GM21526 (cell line): Measurements from ENCODE around the gene ROPN1B.
"Not testable (repeated sequence)": the region's sequence is repeated elsewhere in the genome, so short reads cannot be mapped to it uniquely, and the experiment has no call there.

Source experiments
- ATAC-seq: cut with Tn5 transposase; IDR thresholded peaks from one replicate; pipeline ENCODE4 v1.9.1; 2021; ENCODE audit warnings: moderate library complexity; ENCODE audit not compliant: unreplicated experiment, low FRiP score

ROPN1B gene

GRCh38 chr3:125968701-125969592 lies at the start of gene ROPN1B:
Gene ROPN1B, plus strand, starts transcription at chr3:125969178. Its CDS starts 2,877 bp downstream, at chr3:125972055.
- ATAC-seq = not testable (repeated sequence)

DNA sequence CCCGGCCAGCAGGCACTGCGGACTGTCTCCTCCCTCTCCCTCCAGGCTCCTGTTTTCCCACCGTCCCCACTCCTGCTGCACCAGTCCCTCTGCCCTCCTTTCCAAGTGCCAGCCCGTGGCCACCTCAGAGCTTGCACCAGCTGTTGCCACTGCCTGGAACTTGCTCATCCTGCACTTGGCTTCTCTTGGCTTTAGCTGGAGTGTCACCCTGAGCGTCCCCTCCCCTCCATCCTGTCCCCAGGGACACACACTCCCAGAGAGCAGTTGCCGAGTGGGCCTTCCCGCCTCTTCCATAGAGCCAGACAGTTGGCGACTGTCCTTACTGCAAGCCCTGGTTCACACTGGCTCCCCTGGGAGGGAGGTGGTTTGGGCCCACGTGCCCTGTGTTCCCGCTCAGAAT lies 48.8 kb upstream of the ROPN1B start:
- ATAC-seq = not testable (repeated sequence)

DNA sequence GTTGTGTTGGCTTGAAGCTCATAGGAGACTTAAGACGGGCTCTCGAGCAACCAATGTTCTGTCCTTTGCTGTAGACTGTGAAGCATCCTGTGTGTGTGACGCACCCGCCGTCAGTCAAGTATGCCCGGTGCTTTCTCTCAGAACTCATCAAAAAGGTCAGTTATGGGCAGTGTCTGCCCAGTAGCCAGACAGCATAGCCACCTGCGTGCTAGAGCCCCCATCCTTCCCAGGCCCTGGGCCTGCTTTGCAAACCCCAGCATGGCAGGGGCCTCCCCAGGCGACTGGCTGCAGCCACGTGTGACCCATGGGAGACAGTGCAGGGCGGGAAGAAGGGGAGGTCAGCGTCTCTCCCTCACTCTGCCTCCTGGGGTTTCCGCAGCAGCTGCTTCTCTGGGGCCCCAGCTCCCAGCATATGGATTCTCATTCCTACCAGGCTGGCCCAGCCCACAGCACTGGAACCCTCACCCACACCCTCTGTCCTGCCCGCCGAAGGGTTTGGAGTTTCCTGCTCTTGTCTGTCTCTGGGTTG lies 48.2 kb upstream of the ROPN1B start:
- ATAC-seq = not testable (repeated sequence)

- ATAC-seq = not testable (repeated sequence)
These were observed 47.3 kb upstream of the ROPN1B start for GRCh38 chr3:125921712-125922111.

DNA sequence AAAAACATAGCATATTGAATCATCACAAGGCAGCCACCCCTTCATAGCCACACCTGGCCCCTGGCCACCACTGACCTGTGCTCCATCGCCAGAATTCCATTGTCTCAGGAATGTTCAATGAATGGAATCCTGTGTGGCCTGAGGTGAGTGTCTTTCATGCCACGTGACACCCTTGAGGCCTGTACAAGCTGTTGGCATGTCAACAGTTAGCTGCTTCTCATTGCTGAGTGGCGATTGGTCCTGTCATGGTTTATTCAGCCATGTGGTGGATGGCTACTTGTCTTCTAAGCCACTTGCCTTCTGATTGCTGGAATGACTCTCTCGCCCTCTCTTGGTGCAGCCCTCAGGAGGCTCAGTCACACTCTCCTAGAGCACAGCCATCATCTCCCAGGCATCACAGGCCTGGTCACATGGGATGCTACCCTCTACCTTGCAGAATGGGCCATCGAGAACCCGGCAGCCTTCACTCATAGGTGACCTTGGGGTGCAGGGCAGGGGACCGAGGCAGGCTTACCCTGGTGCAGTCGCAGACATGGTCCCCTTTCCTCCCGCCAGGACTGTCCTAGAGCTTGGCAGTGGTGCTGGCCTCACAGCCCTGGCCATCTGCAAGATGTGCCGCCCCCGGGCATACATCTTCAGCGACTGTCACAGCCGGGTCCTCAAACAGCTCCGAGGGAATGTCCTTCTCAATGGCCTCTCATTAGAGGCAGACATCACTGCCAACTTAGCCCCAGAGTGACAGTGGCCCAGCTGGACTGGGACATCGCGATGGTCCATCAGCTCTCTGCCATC lies 45.5 kb upstream of the ROPN1B start:
- not testable (repeated sequence) for ATAC-seq

DNA sequence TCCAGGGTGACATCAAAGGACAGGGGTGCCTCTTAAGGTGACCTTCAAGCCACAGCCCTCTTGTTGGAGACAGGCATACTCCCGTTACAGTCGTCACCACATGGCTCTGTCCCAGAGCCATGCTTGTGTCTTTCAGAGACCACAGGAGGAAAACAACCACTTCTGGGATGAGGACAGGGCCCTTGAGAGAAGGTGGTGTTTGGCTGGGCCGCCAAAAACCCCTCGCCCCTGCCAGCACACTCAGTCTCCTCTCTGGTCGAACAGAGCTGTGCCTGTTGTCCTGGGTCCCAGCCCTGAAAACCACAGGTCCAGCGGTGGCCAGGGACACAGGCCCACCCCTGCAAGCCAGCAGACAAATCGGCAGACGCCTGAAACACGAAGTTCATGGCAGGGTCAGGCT lies 44.7 kb upstream of the ROPN1B start:
- ATAC-seq = not testable (repeated sequence)

- not testable (repeated sequence) for ATAC-seq
These were observed 43.3 kb upstream of the ROPN1B start for GRCh38 chr3:125925727-125926126.

DNA sequence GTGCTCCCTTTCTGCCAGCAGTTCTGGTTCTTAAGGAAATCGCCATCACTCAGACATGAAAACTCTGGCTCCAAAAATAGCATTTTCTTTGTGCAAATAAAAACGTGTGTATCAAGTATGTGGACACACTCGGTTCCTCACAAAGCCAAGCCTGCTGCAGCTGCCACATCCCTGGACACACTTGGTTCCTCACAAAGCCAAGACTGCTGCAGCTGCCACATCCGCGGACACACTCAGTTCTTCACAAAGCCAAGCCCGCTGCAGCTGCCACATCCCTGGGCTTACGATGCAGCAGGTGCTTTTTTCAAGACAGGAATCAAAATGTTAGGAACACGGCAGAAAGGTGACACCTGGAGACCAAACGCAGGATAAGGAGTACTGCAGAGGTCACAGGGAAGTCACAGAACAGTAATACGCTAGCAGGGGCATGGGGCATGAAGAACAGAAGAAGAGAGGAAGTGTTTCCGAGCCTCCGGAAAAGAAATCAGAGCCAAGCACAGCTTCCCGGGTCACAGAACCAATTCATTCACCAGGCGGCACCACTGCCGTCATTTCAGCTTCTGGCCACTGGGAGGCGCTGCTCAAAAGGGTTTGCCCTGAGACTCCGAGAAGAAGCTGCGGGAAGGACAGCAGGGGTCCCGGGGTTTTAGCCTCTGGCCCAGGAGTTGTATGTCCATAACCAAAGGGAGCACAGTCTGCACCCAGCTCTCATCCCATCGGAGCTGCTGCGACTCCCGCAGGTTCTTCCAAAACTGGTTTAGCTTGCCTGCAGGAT lies 40.0 kb upstream of the ROPN1B start:
- not testable (repeated sequence) for ATAC-seq

- not testable (repeated sequence) for ATAC-seq
These were observed 39.2 kb upstream of the ROPN1B start for GRCh38 chr3:125929765-125930164.

GRCh38 chr3:125931355-125931880 lies 37.6 kb upstream of the ROPN1B start:
- ATAC-seq = not testable (repeated sequence)

DNA sequence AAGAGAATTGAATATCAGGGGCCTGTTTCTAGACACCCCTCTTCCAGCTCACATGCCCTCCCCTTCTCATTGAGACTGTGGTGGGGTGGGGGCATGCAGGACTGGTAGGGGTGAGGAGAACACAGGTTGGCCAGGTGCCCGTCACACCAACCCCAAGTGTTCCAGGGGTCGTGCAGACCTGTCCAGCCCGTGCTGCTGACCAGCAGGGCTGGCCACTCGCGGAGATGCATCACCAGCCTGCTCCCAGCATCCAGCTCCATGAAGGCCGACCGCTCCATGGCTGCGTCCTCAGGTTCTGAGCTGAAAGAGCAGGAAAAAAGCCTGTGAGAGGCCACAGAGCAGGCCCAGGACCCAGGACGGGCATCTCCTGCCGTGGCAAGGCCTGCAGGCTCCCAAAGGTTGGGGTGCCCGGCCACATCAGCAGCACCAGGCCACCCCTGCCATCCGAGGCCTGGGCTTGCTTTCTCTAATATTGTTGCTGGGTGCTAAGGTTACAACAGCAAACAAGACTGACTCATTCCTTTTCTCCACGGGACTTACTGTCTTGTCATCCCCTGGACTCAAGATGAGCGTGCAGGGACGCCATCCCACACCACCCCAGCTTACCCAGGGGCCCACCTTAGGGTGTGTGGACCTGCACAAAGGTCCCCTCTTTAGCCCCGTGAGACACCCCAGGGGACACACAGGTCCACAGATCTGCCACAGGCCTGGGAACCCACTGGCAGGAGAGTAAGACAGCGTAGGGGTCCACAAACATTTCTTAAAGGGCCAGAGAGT lies 35.4 kb upstream of the ROPN1B start:
- ATAC-seq = not testable (repeated sequence)

DNA sequence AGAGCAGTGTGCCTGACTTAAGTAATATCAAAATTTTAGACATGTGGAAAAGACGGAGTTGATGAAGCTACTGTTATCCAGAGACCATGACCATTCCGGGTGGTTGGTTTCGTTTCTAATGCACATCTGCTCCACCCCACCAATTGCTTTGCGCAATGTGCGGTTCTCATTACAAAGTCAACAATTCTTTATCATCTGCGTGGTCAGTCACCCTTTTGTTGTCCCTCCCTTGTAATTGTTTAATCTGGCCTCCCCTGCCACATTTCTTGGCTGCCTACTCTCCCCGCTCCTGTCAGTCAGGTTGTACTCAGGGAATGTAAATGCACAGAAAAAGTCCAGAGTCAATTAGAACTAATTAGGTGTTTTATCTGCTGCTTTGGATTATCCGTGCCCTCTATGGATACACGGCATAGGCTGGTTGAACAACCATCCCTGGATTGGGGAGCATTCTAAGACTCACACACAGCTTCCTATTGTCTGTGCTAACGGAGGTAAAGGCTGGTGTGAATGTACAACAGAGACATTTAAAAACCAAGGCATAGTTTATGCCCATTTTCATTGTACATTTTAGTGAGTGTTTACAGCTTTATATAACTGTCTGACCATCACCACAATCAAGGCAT lies 33.6 kb upstream of the ROPN1B start:
- ATAC-seq = not testable (repeated sequence)

DNA sequence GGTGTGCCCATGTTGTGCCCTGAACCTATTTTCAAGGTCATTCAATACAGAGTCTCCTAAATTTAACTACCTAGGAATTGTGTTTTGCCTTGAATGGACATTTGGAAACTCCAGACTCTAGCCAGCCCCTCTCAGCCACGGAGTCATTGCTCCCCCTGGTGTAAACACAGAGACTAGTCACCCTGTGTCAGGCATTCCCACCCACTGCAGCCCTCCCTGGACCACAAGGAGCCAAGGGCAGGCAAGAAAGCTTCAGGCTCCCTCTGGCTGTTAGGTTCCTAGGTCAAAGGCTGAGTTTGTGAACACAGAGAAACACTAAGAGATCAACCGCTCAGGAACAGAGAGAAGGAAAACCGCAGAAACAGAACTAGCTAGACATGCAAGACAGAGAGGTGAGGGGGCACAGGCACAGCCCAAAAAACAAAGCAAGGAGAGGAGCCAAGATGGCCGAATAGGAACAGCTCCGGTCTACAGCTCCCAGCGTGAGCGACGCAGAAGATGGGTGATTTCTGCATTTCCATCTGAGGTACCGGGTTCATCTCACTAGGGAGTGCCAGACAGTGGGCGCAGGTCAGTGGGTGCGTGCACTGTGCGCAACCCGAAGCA lies 32.7 kb upstream of the ROPN1B start:
- ATAC-seq = not testable (repeated sequence)

DNA sequence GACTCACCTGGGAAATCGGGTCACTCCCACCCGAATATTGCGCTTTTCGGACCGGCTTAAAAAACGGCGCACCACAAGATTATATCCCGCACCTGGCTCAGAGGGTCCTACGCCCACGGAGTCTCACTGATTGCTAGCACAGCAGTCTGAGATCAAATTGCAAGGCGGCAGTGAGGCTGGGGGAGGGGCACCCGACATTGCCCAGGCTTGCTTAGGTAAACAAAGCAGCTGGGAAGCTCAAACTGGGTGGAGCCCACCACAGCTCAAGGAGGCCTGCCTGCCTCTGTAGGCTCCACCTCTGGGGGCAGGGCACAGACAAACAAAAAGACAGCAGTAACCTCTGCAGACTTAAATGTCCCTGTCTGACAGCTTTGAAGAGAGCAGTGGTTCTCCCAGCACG lies 32.1 kb upstream of the ROPN1B start:
- ATAC-seq = not testable (repeated sequence)

DNA sequence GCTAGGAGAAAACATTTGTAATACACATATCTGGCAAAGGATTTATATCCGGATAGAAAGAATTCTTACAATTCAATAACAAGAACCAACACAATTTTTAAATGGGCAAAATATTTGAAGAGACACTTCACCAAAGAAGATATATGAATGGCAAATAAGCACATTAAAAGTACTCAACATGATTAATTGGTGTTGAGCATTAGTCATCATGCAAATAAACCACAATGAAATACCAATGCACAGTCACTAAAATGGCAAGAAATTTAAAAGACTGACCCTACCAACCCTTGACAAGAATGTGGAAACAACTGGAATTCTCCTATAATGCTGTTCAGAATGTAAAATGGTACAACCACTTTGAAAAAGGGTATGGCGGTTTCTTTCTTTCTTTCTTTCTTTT lies 21.2 kb upstream of the ROPN1B start:
- not testable (repeated sequence) for ATAC-seq

DNA sequence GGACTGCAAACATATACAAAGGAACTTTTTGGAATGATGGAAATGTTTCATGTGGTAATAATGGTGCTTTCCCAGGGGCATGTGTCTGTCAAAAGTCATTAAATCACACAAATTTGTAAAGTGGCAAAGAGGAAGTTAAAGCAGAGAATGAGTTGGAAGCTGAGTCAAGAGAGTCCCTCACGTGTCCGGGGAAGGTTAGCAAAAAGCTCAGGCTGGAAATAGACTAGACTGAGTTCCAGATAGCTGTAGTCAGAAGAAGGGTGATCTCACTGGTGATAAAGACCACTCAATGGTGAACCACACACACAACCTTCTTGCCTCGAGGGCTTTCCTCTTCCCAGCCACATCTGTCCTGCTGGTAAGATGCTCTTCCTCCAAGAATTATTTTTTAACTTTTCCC lies 20.1 kb upstream of the ROPN1B start:
- not testable (repeated sequence) for ATAC-seq

- not testable (repeated sequence) for ATAC-seq
These were observed 17.8 kb upstream of the ROPN1B start for GRCh38 chr3:125951176-125951575.

DNA sequence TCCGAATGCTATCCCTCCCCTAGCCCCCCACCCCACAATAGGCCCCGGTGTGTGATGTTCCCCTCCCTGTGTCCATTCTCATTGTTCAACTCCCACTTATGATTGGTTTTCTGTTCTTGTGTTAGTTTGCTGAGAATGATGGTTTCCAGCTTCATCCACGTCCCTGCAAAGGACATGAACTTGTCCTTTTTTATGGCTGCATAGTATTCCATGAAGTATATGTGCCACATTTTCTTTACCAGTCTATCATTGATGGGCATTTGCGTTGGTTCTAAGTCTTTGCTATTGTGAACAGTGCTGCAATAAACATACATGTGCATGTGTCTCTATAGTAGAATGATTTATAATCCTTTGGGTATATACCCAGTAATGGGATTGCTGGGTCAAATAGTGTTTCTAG lies 12.0 kb upstream of the ROPN1B start:
- not testable (repeated sequence) for ATAC-seq
